IMR-90 (cell line): ENCODE results near the gene BHLHA15. TPM values are rescaled to one million over a fixed set of nuclear protein-coding genes. Genes with fewer than 3 reads are reported as not detected.

Experiments
- ATAC-seq: fragments of 200-7000 bp; cut with Tn5 transposase; 2 replicates; pipeline ENCODE4 v1.9.1; 2020; ENCODE audit warnings: low read depth, mild to moderate bottlenecking, moderate library complexity
- BruUV-seq: library from RNA; stranded (reverse); fragments of 400-500 nt; replicated peaks from 2 replicates; lab custom pipeline; 2021; lab: Mats Ljungman, UMichigan
- CTCF ChIA-PET: fragments of 300-600 bp; formaldehyde crosslinking; extraction: SDS; loops from one replicate; lab custom pipeline; 2021; ENCODE audit warnings: antibody characterized with exemption; lab: Yijun Ruan, JAX
- POLR2A ChIA-PET: fragments of 300-600 bp; sonication (Branson Sonifier 250); formaldehyde crosslinking; loops from one replicate; lab custom pipeline; 2022; ENCODE audit warnings: antibody characterized with exemption; ENCODE audit not compliant: unreplicated experiment; lab: Charles Lee
- DNase-seq: peaks from one replicate; pipeline ENCODE4 v3.0.0; 2013
- H2AFZ ChIP-seq: replicated peaks from 2 replicates; pipeline ENCODE3; 2013; ENCODE audit warnings: low read length, mild to moderate bottlenecking; ENCODE audit not compliant: poor library complexity
- H2AK5ac ChIP-seq: 2 replicates; pipeline ENCODE4 v1.6.1; 2013; ENCODE audit warnings: low read depth, low read length, inconsistent platforms
- H2AK9ac ChIP-seq: replicated peaks from 2 replicates; pipeline ENCODE3; 2013; ENCODE audit warnings: mild to moderate bottlenecking, low read depth, low read length, moderate library complexity; ENCODE audit not compliant: poor library complexity
- H2BK120ac ChIP-seq: 2 replicates; pipeline ENCODE4 v1.6.1; 2013; ENCODE audit warnings: low read depth, low read length, inconsistent platforms
- H2BK15ac ChIP-seq: 3 replicates; pipeline ENCODE4 v1.6.1; 2013; ENCODE audit warnings: low read depth, low read length, inconsistent platforms
- H2BK20ac ChIP-seq: 2 replicates; pipeline ENCODE4 v1.6.1; 2013; ENCODE audit warnings: low read depth, mild to moderate bottlenecking, inconsistent platforms, low read length, moderate library complexity
- H2BK5ac ChIP-seq: 2 replicates; pipeline ENCODE4 v1.6.1; 2013; ENCODE audit warnings: mild to moderate bottlenecking, low read depth, low read length, inconsistent platforms; ENCODE audit not compliant: poor library complexity, severe bottlenecking
- H3K14ac ChIP-seq: replicated peaks from 2 replicates; pipeline ENCODE4 v1.6.1; 2013; ENCODE audit warnings: low read depth, low read length, inconsistent platforms
- H3K18ac ChIP-seq: 2 replicates; pipeline ENCODE4 v1.6.1; 2013; ENCODE audit warnings: low read depth, low read length, control low read depth
- H3K23ac ChIP-seq: 2 replicates; pipeline ENCODE4 v1.6.1; 2013; ENCODE audit warnings: low read depth, low read length, inconsistent platforms
- H3K27ac ChIP-seq: 2 replicates; pipeline ENCODE4 v1.5.1; 2013; ENCODE audit warnings: mild to moderate bottlenecking, control low read depth, low read length; ENCODE audit not compliant: insufficient read depth
- H3K27me3 ChIP-seq: 2 replicates; pipeline ENCODE4 v1.6.1; 2013; ENCODE audit warnings: low read length; ENCODE audit not compliant: control insufficient read depth, insufficient read depth
- H3K36me3 ChIP-seq: 2 replicates; pipeline ENCODE4 v1.6.1; 2013; ENCODE audit warnings: low read length, mixed read lengths; ENCODE audit not compliant: control insufficient read depth, insufficient read depth
- H3K4ac ChIP-seq: 2 replicates; pipeline ENCODE4 v1.6.1; 2013; ENCODE audit warnings: low read depth, low read length, inconsistent platforms
- H3K4me1 ChIP-seq: 2 replicates; pipeline ENCODE4 v1.6.1; 2013; ENCODE audit warnings: low read length, mixed read lengths; ENCODE audit not compliant: control insufficient read depth, insufficient read depth
- H3K4me2 ChIP-seq: 2 replicates; pipeline ENCODE4 v1.6.1; 2013; ENCODE audit warnings: low read depth, mild to moderate bottlenecking, control low read depth, low read length, moderate library complexity
- H3K4me3 ChIP-seq: 2 replicates; pipeline ENCODE4 v1.5.1; 2013; ENCODE audit warnings: low read depth, mild to moderate bottlenecking, control low read depth, low read length, moderate library complexity; ENCODE audit not compliant: insufficient read depth
- H3K56ac ChIP-seq: 2 replicates; pipeline ENCODE4 v1.6.1; 2013; ENCODE audit warnings: low read length, inconsistent platforms; ENCODE audit not compliant: insufficient read depth; ENCODE audit errors: extremely low read depth
- H3K79me1 ChIP-seq, 2 experiments: 2 replicates each; pipeline ENCODE4 v1.6.1; 2013; ENCODE audit warnings: low read length in 2 of 2, inconsistent platforms in 1 of 2, low read depth in 1 of 2
- H3K9ac ChIP-seq: 2 replicates; pipeline ENCODE4 v1.6.1; 2013; ENCODE audit warnings: low read depth, low read length, control low read depth
- H3K9me1 ChIP-seq: 2 replicates; pipeline ENCODE4 v1.6.1; 2013; ENCODE audit warnings: low read length, inconsistent platforms; ENCODE audit not compliant: insufficient read depth
- H3K9me3 ChIP-seq: 2 replicates; pipeline ENCODE4 v1.6.1; 2013; ENCODE audit warnings: low read length; ENCODE audit not compliant: control insufficient read depth, insufficient read depth
- H4K20me1 ChIP-seq: 2 replicates; pipeline ENCODE4 v1.6.1; 2013; ENCODE audit warnings: low read length, inconsistent platforms; ENCODE audit not compliant: insufficient read depth
- H4K5ac ChIP-seq: 2 replicates; pipeline ENCODE4 v1.6.1; 2013; ENCODE audit warnings: mild to moderate bottlenecking, low read depth, low read length, control low read depth
- H4K8ac ChIP-seq, 2 experiments: 2 replicates each; pipeline ENCODE4 v1.6.1; 2013; ENCODE audit warnings: low read depth in 2 of 2, low read length in 2 of 2, control low read depth in 1 of 2, inconsistent platforms in 1 of 2
- H4K91ac ChIP-seq: 2 replicates; pipeline ENCODE4 v1.6.1; 2013; ENCODE audit warnings: low read depth, low read length, inconsistent platforms; ENCODE audit not compliant: insufficient read depth
- MAZ ChIP-seq: IDR thresholded peaks from 2 replicates; pipeline ENCODE4 v1.6.1; 2012; ENCODE audit warnings: low read depth, mild to moderate bottlenecking, low read length, improper control_type of control experiment, moderate library complexity, borderline replicate concordance
- POLR2A ChIP-seq: IDR thresholded peaks from 2 replicates; pipeline ENCODE4 v1.6.1; 2012; ENCODE audit warnings: mild to moderate bottlenecking, low read depth, low read length
- WGBS, 2 experiments: methylation state at CpG; one replicate each; pipeline versions ENCODE4 v1.1.5 to v1.1.7; 2013; ENCODE audit warnings: missing lambda C conversion rate in 2 of 2; ENCODE audit not compliant: insufficient read length in 1 of 2; ENCODE audit errors: extremely low coverage in 2 of 2; 5-methylcytosine and 5-hydroxymethylcytosine counted together
- dilution Hi-C: fragments of 300-500 bp; cut with HindIII; formaldehyde crosslinking; loops from one replicate; pipeline ENCODE4 v1.14.3; 2018; ENCODE audit warnings: low sequenced_read_pairs; ENCODE audit not compliant: unreplicated experiment
- in situ Hi-C: fragments of 300-500 bp; cut with MboI; formaldehyde crosslinking; loops from 3 replicates; pipeline ENCODE4 v1.14.3; 2019; ENCODE audit warnings: low sequenced_read_pairs, inconsistent platforms, mixed read lengths
- intact Hi-C: fragments of 100-400 bp; cut with micrococcal nuclease; formaldehyde crosslinking; loops from 2 replicates; pipeline ENCODE4 v1.10.0; 2022
- polyA plus RNA-seq, 3 experiments: library from polyadenylated mRNA; depleted of rRNA; stranded (reverse); fragments of >200 nt; gene quantifications; 2 replicates each; pipeline ENCODE4 v1.2.3, GENCODE V29; 2012; ENCODE audit warnings: low replicate concordance in 1 of 3
- total RNA-seq: library from RNA; depleted of rRNA; stranded (reverse); fragments of >200 nt; gene quantifications from 2 replicates; pipeline ENCODE4 v1.2.3, GENCODE V29; 2012
- TF ChIP-seq, protein P1 (sequence below): conservative IDR thresholded peaks from 2 replicates; pipeline ENCODE4 v1.5.1; 2012; ENCODE audit warnings: mild to moderate bottlenecking, low read depth, low read length, improper control_type of control experiment

BHLHA15 gene
- total and polyA plus RNA-seq, 2 of the 4 experiments (the other 2 are of a cell fraction): not detected

- Histone ChIP-seq H2AFZ (no peak overlapping the region), H4K20me1 (no peaks in the 10 kb centered on the region), H3K36me3 (peaks cover 18% of the 10 kb centered on the region; the same call in 1 of the 2 replicates), H3K9me1 (no peaks in the 10 kb centered on the region; the same call in 1 of the 2 replicates), H3K27ac (no peak overlapping the region), H4K5ac (no peak overlapping the region), H3K18ac (no peak overlapping the region), H3K56ac (no peak overlapping the region), H2BK15ac (no peak overlapping the region), H4K91ac (no peak overlapping the region), H3K9me3 (no peaks in the 10 kb centered on the region), H3K9ac (no peak overlapping the region), H3K4me2 (no peak overlapping the region), H2AK5ac (no peak overlapping the region), H2AK9ac (no peak overlapping the region), H3K23ac (no peak overlapping the region), H4K8ac (no peak overlapping the region), H3K4ac (no peak overlapping the region), H2BK120ac (no peak overlapping the region), H2BK20ac (no peak overlapping the region), H3K14ac (no peak overlapping the region), H3K4me3 (no peak overlapping the region), H3K4me1 (peaks cover 5% of the 10 kb centered on the region), H3K27me3 (no peaks in the 10 kb centered on the region), H2BK5ac (no peak overlapping the region), H3K79me1 (no peaks in the 10 kb centered on the region; a peak in 2 of 4 replicates)
- BruUV-seq: no TSS peak
- DNase-seq (no peak), ATAC-seq (no peak)
- dilution Hi-C loops: no loop called here
- POLR2A ChIA-PET: no interaction called here
- intact Hi-C loops: no loop called here
- in situ Hi-C loops: no loop called here
- 96% methylated on average over 4 of the region's 11 CpGs; no CpG with 5 or more reads in 1 of the 2 experiments for WGBS, 2 experiments
- TF ChIP-seq MAZ (no peak), POLR2A (no peak)
- TF ChIP-seq, protein P1, sequence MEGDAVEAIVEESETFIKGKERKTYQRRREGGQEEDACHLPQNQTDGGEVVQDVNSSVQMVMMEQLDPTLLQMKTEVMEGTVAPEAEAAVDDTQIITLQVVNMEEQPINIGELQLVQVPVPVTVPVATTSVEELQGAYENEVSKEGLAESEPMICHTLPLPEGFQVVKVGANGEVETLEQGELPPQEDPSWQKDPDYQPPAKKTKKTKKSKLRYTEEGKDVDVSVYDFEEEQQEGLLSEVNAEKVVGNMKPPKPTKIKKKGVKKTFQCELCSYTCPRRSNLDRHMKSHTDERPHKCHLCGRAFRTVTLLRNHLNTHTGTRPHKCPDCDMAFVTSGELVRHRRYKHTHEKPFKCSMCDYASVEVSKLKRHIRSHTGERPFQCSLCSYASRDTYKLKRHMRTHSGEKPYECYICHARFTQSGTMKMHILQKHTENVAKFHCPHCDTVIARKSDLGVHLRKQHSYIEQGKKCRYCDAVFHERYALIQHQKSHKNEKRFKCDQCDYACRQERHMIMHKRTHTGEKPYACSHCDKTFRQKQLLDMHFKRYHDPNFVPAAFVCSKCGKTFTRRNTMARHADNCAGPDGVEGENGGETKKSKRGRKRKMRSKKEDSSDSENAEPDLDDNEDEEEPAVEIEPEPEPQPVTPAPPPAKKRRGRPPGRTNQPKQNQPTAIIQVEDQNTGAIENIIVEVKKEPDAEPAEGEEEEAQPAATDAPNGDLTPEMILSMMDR: no peak
- CTCF ChIA-PET: no interaction called here
These were observed 21.7 kb upstream of the BHLHA15 start for GRCh38 chr7:98189559-98189958.
